GM12872 (cell line): ENCODE results near the gene MYO9A.

Source experiments
- TF ChIP-seq, protein P1 (sequence below): IDR thresholded peaks from 3 replicates; pipeline ENCODE4 v1.5.1; 2011; ENCODE audit warnings: low read depth, mild to moderate bottlenecking, low read length, moderate library complexity; ENCODE audit not compliant: insufficient read depth

Gene MYO9A

DNA sequence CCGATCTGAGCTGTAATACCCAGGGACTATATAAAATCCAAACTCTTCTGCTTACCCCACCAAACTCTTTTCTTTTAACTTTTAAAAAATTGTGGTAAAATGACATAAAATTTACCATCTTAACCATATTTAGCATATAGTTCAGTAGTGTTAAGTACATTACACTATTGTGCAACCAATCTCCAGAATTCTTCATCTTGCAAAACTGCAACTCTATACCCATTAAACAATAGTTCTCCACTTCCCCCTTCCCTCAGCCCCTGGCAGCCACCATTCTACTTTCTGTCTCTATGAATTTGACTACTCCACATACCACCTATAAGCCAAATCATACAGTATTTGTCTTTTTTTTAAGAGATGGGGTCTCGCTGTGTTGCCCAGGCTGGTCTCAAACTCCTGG is 39.0 kb upstream of the MYO9A start:
- TF ChIP-seq, protein P1, sequence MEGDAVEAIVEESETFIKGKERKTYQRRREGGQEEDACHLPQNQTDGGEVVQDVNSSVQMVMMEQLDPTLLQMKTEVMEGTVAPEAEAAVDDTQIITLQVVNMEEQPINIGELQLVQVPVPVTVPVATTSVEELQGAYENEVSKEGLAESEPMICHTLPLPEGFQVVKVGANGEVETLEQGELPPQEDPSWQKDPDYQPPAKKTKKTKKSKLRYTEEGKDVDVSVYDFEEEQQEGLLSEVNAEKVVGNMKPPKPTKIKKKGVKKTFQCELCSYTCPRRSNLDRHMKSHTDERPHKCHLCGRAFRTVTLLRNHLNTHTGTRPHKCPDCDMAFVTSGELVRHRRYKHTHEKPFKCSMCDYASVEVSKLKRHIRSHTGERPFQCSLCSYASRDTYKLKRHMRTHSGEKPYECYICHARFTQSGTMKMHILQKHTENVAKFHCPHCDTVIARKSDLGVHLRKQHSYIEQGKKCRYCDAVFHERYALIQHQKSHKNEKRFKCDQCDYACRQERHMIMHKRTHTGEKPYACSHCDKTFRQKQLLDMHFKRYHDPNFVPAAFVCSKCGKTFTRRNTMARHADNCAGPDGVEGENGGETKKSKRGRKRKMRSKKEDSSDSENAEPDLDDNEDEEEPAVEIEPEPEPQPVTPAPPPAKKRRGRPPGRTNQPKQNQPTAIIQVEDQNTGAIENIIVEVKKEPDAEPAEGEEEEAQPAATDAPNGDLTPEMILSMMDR, result no peak

DNA sequence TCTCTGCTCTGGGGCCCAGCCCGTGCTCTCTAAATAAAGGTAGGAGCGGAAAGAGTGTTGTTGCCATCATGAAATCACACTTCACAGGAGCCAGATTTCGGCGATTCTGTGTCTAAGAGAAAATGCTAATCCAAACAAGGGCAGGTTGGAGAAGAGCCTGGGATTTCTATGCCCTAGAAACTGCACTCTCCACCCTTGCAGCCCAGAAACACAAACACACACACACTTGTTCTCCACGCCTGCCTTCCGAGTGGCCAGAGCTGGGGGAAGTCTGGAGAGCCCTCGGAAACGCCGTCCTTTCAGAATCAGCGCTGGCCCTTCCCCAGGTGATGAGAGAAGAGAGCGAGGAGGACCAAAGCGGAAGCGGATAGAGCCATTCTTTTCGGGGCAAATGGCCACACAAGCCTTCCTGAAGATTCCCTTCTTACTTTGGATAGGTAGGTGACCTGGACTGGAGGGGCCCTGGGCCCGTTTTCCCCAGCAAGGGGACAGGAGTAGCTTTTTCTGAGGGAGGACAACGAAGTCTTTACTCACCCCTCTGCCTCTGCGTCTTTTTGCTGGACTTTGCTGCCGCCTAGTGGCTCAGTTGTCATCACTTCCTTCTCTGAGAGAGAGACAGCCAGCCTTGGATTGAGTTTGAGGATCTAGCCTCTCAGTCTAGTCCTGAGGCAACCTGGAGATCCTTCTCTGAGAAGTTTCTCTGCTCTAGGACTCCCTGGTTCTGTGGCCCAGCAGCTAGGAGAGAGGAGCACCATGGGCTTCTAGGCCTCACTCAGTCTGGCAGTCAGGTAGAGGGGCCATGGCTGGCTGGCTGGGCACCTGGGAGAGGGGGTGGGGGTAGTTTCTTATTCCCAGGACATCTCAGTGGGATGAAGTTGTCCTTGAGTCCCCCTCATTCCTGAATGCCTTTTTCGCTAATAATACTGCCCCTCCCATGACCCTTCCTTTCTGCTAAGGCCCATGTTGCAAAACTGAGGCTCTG is 38.0 kb upstream of the MYO9A start:
- TF ChIP-seq, protein P1, result peak; percentile 99

DNA sequence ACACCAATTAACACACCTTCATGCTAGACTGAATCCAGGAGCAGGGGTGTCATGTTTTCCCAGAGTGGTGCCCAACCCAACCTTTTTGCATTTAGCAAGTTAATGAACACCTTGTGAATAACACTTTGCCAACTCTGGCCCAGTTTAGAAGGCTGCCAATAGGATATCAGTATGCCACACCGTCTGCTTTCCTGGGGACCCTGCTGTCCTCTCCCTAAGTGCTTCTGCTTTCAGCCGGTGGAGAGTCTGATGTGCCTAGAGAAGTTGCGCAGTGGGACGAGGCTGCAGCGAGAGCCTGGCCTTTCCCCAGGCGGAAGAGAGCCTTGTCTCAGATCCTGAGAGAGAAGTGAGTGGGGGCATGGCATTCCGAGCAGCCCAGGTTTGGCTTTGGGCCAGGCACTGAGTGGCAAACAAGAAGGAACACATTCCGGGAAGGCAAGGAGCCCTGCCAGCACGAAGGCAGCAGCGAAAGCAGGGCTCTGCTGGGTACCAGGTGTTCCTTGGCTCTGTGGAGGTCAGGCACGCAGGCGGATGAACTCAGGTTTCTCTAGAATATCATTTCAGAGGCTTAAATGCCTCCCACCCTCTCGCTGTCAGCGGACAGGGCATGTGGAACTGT is 37.2 kb upstream of the MYO9A start:
- TF ChIP-seq, protein P1, result no peak

DNA sequence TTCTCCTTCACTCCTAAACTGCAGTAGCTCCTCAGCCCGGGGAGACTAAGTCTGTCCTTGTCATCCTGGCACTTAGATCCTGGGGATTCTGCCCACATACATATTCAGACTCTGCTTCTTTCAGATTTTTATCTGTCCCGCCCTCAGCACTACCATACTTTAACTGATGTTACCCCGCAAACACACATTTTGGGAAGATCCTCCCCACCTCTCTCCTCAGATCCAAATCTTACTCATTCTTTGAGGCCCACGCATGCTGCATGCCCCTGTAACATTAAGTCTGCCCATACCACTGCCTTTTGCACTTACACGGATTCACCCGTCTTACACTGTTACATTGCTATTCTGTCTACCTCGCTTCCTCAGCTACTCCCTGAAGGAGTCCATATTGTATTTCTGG is 36.4 kb upstream of the MYO9A start:
- TF ChIP-seq, protein P1, result no peak

DNA sequence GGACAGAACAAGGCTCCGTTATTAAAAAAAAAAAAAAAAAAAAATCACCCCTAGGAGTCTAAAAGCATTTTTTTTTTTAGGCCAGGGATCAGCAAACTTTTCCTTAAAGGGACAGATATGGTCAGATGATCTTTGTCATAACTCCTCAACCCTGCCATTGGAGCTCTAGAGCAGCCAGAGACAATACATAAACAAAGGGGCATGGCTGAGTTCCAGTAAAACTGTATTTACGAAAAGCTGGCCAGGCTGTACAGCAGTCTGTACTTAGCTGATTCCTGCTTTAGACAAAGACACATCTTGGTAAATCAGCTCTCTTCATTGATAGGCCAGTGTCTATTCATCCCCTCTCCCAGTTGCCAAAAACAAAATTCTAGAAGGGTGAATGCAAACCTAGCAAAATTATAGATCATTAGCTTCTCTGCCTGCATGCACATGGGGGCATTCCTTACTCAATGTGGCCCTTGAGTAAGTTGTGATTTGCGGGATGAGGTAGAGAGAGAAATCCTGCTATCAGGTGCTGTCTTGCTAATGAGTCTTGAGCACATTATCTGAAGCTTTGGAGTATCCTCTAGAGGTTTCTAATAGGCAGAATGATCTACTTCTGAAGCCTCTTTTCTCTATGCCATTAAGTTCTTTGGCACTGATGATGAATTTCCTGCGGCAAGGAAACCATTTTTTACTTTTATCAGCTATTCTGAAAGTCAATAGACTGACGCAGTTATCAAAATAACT is 35.5 kb upstream of the MYO9A start:
- TF ChIP-seq, protein P1, result no peak

DNA sequence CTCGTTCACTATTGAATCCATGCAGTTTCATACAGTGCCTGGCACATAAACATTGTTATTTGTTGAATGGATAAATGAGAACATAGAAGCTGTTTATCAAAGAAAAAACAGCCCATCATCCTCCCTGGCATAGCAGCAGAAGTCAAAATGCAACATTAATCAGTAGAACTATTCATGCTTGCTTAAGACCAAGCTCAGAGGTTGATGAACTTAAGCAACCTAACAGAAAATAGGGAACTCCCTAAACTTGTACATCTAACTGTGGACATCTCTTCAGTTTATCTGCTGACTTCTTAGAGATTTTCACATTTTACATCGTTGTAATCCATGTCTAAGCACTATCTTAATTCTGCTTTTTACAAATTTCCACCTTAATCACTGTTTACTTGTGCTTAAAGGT is 29.5 kb upstream of the MYO9A start:
- TF ChIP-seq, protein P1, result no peak

DNA sequence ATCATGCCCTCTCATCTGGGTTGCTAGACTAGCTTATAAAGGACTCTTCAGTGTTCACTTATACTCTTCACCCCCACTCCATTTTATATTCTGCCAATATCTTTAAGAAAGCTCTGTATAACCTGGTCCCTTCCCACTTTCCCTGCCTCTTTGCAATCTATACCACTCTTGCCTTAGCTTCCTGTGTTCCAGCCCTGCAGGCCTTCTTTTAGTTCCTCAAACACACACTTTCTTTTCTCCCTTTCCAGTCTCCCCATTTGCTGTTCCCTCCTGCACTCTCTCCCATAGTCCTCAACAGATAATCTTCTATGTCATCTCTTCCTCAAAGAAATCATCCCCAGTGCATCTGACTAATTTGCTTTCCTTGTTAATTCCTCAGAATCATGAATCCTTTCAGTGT is 29.0 kb upstream of the MYO9A start:
- TF ChIP-seq, protein P1, result no peak
